K562 (cell line): ENCODE data around the gene DPYSL3. TPM values are rescaled to one million over a fixed set of nuclear protein-coding genes. Genes with fewer than 3 reads are reported as not detected.

Experiments
- ATAC-seq: fragments of 200-7000 bp; cut with Tn5 transposase; 3 replicates; pipeline ENCODE4 v1.9.1; 2020; ENCODE audit warnings: moderate library complexity
- BruUV-seq: library from RNA; stranded (reverse); fragments of 400-500 nt; replicated peaks from 2 replicates; lab custom pipeline; 2021; lab: Mats Ljungman, UMichigan
- CTCF ChIA-PET: fragments of 300-600 bp; formaldehyde crosslinking; extraction: SDS; loops from one replicate; lab custom pipeline; 2021; ENCODE audit warnings: low intra/inter-chr PET ratio; lab: Yijun Ruan, JAX
- POLR2A ChIA-PET: fragments of 300-600, 350-650 bp; sonication (Branson Sonifier 250); formaldehyde crosslinking; extraction: SDS; loops from one replicate; lab custom pipeline; 2021; ENCODE audit warnings: antibody characterized with exemption, inconsistent platforms; lab: Yijun Ruan, JAX
- DNase-seq, 4 experiments: peaks; one replicate each; pipeline versions ENCODE4 v3.0.0 to v3.0.0-alpha.2; 2011 to 2018; ENCODE audit warnings: low spot score in 3 of 4, mixed read lengths in 3 of 4; ENCODE audit errors: extremely low read depth in 1 of 4
- FAIRE-seq: peaks from 2 replicates; lab custom pipeline; 2011; peaks lifted over from hg19 to GRCh38; lab: Jason Lieb, UNC
- H2AFZ ChIP-seq: 2 replicates; pipeline ENCODE4 v1.6.0; 2011; ENCODE audit warnings: low read depth, low read length, control low read depth, inconsistent platforms
- H3K27ac ChIP-seq: fragments of 200-600 bp; 3 replicates; pipeline ENCODE4 v1.8.0; 2011; ENCODE audit warnings: low read depth, mild to moderate bottlenecking, control low read depth, inconsistent platforms, low read length, moderate library complexity, mixed read lengths; ENCODE audit errors: extremely low read depth
- H3K27me3 ChIP-seq, 2 experiments: fragments of 300-600 bp in 1 of 2; 2 replicates in 1 of 2; 3 replicates in 1 of 2; pipeline versions ENCODE4 v1.6.0 to v1.8.0; 2011; ENCODE audit warnings: inconsistent platforms in 2 of 2, low read length in 2 of 2, mild to moderate bottlenecking in 1 of 2, mixed read lengths in 1 of 2, moderate library complexity in 1 of 2; ENCODE audit not compliant: control insufficient read depth in 2 of 2, insufficient read depth in 2 of 2
- H3K36me3 ChIP-seq: fragments of 300-600 bp; 3 replicates; pipeline ENCODE4 v1.8.0; 2011; ENCODE audit warnings: mild to moderate bottlenecking, low read length, inconsistent platforms; ENCODE audit not compliant: control insufficient read depth, insufficient read depth
- H3K4me1 ChIP-seq, 2 experiments: fragments of 200-600 bp in 1 of 2; replicated peaks in 1 of 2; 2 replicates in 1 of 2; 3 replicates in 1 of 2; pipeline versions ENCODE4 v1.5.1 to v1.8.0; 2011; ENCODE audit warnings: inconsistent platforms in 2 of 2, low read length in 2 of 2, mild to moderate bottlenecking in 1 of 2, mixed read lengths in 1 of 2, moderate library complexity in 1 of 2; ENCODE audit not compliant: control insufficient read depth in 2 of 2, insufficient read depth in 2 of 2
- H3K4me2 ChIP-seq: 2 replicates; pipeline ENCODE4 v1.6.1; 2011; ENCODE audit warnings: low read length, control low read depth, inconsistent platforms, mixed read lengths; ENCODE audit not compliant: insufficient read depth
- H3K4me3 ChIP-seq: fragments of 200-600 bp; sonication (generic), shearing (Covaris generic); 2 replicates; pipeline ENCODE4 v1.5.1; 2016; ENCODE audit warnings: control low read depth, inconsistent platforms
- H3K79me2 ChIP-seq: fragments of 200-600 bp; 3 replicates; pipeline ENCODE4 v1.8.0; 2011; ENCODE audit warnings: low read length, inconsistent platforms; ENCODE audit not compliant: control insufficient read depth, insufficient read depth
- H3K9ac ChIP-seq, 2 experiments: 2 replicates each; pipeline versions ENCODE4 v1.6.0 to v1.6.1; 2011; ENCODE audit warnings: low read depth in 2 of 2, low read length in 2 of 2, control low read depth in 1 of 2, inconsistent platforms in 1 of 2, mild to moderate bottlenecking in 1 of 2, mixed read lengths in 1 of 2; ENCODE audit not compliant: insufficient read depth in 1 of 2
- H3K9me1 ChIP-seq: one replicate; pipeline ENCODE4 v1.6.0; 2011; ENCODE audit warnings: inconsistent platforms, mild to moderate bottlenecking, low read length, moderate library complexity; ENCODE audit not compliant: control insufficient read depth, insufficient read depth
- H3K9me3 ChIP-seq: replicated peaks from 2 replicates; pipeline ENCODE4 v1.5.1; 2011; ENCODE audit warnings: low read depth, low read length, inconsistent platforms; ENCODE audit not compliant: control insufficient read depth, insufficient read depth
- H4K20me1 ChIP-seq: replicated peaks from 2 replicates; pipeline ENCODE4 v1.6.1; 2011; ENCODE audit warnings: low read length, inconsistent platforms, mixed read lengths; ENCODE audit not compliant: control insufficient read depth, insufficient read depth
- CBX8 ChIP-seq: fragments of 200-600 bp; sonication (generic); IDR thresholded peaks from 2 replicates; pipeline ENCODE4 v1.6.1; 2012; ENCODE audit warnings: borderline replicate concordance, mixed run types, low read depth, mild to moderate bottlenecking, moderate library complexity, mixed read lengths, low read length, control low read depth, inconsistent platforms; ENCODE audit not compliant: poor library complexity, severe bottlenecking; ENCODE audit errors: extremely low read depth
- DMBX1 ChIP-seq: fragments of 250-450 bp; sonication (Bioruptor Pico); IDR thresholded peaks from 2 replicates; pipeline ENCODE4 v1.8.0; 2022; ENCODE audit warnings: inconsistent platforms, mild to moderate bottlenecking, moderate library complexity, borderline replicate concordance
- RFX1 ChIP-seq: fragments of 450-650 bp; IDR thresholded peaks from 2 replicates; pipeline ENCODE4 v1.6.1; 2016; ENCODE audit warnings: mild to moderate bottlenecking, moderate library complexity
- THRA ChIP-seq: fragments of 450-650 bp; IDR thresholded peaks from 2 replicates; pipeline ENCODE4 v1.6.1; 2017; ENCODE audit warnings: mild to moderate bottlenecking, moderate library complexity
- WGBS: fragments of 100-300 bp; shearing (Covaris generic); methylation state at CpG from one replicate; pipeline ENCODE4 v1.1.6; 2016; ENCODE audit warnings: low coverage, mixed read lengths; ENCODE audit not compliant: insufficient coverage; ENCODE audit errors: missing lambda C conversion rate; 5-methylcytosine and 5-hydroxymethylcytosine counted together
- in situ Hi-C: fragments of 300-500 bp; cut with MboI; formaldehyde crosslinking; loops from 4 replicates; pipeline ENCODE4 v1.15.0; 2018; ENCODE audit warnings: inconsistent platforms, mixed read lengths
- intact Hi-C: fragments of 100-400 bp; cut with micrococcal nuclease; formaldehyde crosslinking; loops from 2 replicates; pipeline ENCODE4 v1.14.2; 2022
- polyA plus RNA-seq, 8 experiments: library from polyadenylated mRNA; depleted of rRNA in 4 of 8; stranded (reverse) in 5 of 8; unstranded in 3 of 8; fragments of >200 nt; fragmentation: Nextera tagmentation in 2 of 8; fragmentation: Illumina TruSeq in 1 of 8; extraction: Ambion mirVana in 2 of 8; extraction: Trizol in 1 of 8; gene quantifications; 2 replicates each; pipeline versions ENCODE4 v1.2.1 to v1.2.3, GENCODE V29; 2011 to 2014; ENCODE audit warnings: inconsistent platforms in 1 of 8, missing spikeins in 1 of 8
- total RNA-seq, 7 experiments: library from RNA; depleted of rRNA in 6 of 7; stranded (reverse); fragments of >200 nt in 6 of 7; fragmentation: Illumina TruSeq in 2 of 7; extraction: Trizol in 2 of 7; gene quantifications; 2 replicates each; pipeline versions ENCODE4 v1.2.1 to v1.2.3, GENCODE V29; 2011 to 2021; ENCODE audit warnings: low replicate concordance in 1 of 7

Gene DPYSL3
- total and polyA plus RNA-seq, 9 of the 15 experiments (the other 6 are each of a cell fraction or from before 2014, with no cell fraction given), result 0.07 to 0.55 TPM; not detected in 7

GRCh38 chr5:147466360-147466980 lies 43.4 kb downstream of the DPYSL3 start:
- Histone ChIP-seq H3K79me2 (no peaks in the 10 kb centered on the region), H3K9me1 (no peaks in the 10 kb centered on the region), H3K4me1 (no peaks in the 10 kb centered on the region), H4K20me1 (no peaks in the 10 kb centered on the region), H3K27ac (no peak overlapping the region), H3K27me3 (no peaks in the 10 kb centered on the region), H3K9ac (no peak overlapping the region), H3K4me2 (no peak overlapping the region), H2AFZ (no peak overlapping the region), H3K36me3 (no peaks in the 10 kb centered on the region), H3K4me3 (no peak overlapping the region), H3K9me3 (no peaks in the 10 kb centered on the region)
- in situ Hi-C loops (no loop called here), intact Hi-C loops (no loop called here)
- no TSS peak for BruUV-seq
- no peak for TF ChIP-seq THRA
- no peak for TF ChIP-seq RFX1
- TF ChIP-seq DMBX1, result no peak
- no peak for TF ChIP-seq CBX8
- ATAC-seq, result no peak
- ChIA-PET POLR2A (no interaction called here), CTCF (no interaction called here)
- no peak for DNase-seq
- WGBS, result 2% methylated on average over 4 of the region's 6 CpGs
- FAIRE-seq, result no peak
